ENCODE measurements around the gene ZFYVE27. TPM values are rescaled to one million over a fixed set of nuclear protein-coding genes. Genes with fewer than 3 reads are reported as not detected.
"Not testable (repeated sequence)": the region's sequence is repeated elsewhere in the genome, so short reads cannot be mapped to it uniquely, and the experiment has no call there.

The ZFYVE27 gene, protein sequence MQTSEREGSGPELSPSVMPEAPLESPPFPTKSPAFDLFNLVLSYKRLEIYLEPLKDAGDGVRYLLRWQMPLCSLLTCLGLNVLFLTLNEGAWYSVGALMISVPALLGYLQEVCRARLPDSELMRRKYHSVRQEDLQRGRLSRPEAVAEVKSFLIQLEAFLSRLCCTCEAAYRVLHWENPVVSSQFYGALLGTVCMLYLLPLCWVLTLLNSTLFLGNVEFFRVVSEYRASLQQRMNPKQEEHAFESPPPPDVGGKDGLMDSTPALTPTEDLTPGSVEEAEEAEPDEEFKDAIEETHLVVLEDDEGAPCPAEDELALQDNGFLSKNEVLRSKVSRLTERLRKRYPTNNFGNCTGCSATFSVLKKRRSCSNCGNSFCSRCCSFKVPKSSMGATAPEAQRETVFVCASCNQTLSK
- total RNA-seq: 10 to 100 TPM; 14.6 to 16.1 TPM

DNA sequence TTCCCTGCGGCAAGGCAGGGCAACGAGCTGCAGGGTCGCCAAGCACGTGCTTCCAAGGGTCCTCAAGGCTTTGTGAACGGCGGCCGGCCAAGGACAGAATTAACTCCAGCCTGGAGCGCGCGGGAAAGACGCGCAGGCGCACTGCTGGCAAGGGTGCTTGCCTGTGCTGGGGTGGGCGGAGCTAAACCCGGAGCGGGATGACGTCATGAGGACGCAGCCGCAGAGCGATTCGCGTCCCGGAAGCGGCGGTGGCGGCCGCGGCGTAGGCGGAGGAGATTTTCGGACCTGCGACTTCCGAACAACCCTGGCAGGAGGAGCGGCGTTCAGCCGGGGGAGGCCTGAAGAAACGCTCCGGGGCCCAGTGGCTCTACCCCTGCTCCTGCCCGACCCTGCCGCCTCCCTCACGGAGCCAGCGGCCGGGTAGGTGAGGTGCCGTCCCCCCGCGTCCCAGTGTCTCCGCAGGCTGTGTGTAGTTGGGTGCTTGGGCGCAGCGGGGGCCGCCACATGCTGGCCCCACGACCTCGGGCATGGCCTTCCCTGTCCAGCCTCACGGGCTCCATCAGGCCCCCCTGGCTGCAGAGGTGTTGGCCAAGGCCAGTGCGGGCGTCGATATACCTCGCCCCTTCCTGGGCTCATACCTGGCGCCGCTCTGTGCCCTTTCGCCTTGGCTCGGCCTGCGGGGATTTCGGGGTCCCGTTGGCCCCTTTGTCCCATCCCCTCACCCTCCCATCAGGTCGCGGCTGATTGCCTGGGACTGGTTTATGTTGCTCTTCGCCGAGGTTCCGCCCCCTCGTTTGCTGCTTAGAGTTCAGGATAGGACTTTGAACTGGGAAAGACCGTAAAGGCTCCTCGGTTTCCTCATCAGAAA, at the start of gene ZFYVE27:
ZFYVE27 (plus strand) TSS at position 227 of the 868 bp plus-strand sequence. CDS start 1,350 bp downstream, outside the sequence.
- Histone ChIP-seq H3K27me3 (no peaks in the 10 kb centered on the region), H3K9me3 (no peaks in the 10 kb centered on the region), H3K36me3 (peaks cover 16% of the 10 kb centered on the region), H3K4me1 (peaks cover 0 to 38% of the 10 kb centered on the region in 2 donors), H3K27ac (peak within 1 kb of the TSS; percentile 84 to 86), H3K4me3 (peak within 1 kb of the TSS; percentile 73 to 85)
- TF ChIP-seq, protein P1, sequence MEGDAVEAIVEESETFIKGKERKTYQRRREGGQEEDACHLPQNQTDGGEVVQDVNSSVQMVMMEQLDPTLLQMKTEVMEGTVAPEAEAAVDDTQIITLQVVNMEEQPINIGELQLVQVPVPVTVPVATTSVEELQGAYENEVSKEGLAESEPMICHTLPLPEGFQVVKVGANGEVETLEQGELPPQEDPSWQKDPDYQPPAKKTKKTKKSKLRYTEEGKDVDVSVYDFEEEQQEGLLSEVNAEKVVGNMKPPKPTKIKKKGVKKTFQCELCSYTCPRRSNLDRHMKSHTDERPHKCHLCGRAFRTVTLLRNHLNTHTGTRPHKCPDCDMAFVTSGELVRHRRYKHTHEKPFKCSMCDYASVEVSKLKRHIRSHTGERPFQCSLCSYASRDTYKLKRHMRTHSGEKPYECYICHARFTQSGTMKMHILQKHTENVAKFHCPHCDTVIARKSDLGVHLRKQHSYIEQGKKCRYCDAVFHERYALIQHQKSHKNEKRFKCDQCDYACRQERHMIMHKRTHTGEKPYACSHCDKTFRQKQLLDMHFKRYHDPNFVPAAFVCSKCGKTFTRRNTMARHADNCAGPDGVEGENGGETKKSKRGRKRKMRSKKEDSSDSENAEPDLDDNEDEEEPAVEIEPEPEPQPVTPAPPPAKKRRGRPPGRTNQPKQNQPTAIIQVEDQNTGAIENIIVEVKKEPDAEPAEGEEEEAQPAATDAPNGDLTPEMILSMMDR (IDR thresholded peaks at IDR 0.05): peak in 1 of 2 donors; percentile 13
- DNase-seq (ENCODE audit: low spot score): peak; percentile 96

DNA sequence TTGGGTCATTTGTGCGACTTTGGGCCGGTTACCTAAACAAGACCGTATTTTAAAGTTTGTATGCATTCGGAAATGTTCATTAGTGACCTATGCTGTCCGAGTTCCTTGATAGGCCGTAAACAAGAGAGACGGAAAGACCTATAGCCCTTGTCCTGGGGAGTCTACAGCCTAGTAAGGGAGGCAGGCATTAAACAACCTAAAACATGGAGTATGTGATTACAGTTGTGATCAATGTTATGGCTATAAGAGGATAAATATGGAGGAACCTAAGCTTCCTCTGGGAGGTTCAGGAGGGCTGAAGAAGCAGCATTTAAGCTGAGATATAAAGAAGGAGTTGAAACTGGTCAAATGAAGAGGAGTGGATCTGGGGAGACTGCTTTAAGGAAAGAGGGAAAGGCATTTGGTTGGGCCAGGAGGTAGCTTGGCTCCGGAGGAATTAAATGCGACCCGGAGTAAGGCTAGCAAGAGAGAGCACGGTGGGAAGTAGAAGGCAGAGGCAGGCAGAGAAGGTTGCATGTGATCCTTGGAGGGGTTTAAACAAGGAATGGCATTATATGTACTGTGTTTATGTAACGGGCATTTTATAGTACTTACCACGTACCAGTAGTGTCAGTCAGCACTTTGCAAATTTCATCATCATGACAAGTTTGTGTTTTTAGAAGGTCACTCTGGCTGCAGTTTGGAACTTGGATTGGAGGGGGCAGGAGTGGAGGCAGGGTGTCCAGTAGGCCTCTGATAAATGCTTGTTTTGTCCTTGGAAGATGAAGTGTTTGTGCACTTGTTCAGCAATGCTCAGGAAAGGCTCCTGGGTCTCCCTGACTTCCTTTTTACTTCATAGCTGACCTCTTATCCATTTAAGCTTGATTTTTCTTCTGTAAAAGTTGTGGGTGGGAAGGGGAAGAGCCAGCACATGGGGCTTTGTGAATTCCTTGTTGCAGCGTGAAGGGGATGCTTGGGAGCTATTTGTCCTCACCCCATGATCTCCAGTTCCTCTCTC, 48.8 kb upstream of the ZFYVE27 start:
- Histone ChIP-seq H3K27ac (peak overlapping the region; percentile 94 to 97), H3K27me3 (no peaks in the 10 kb centered on the region), H3K36me3 (no peaks in the 10 kb centered on the region), H3K4me1 (peaks cover 0 to 53% of the 10 kb centered on the region in 2 donors), H3K9me3 (no peaks in the 10 kb centered on the region), H3K4me3 (peak overlapping the region; percentile 20 to 78)
- no peak for DNase-seq (ENCODE audit: low spot score)
- TF ChIP-seq, protein P1 (IDR thresholded peaks at IDR 0.05): no peak

DNA sequence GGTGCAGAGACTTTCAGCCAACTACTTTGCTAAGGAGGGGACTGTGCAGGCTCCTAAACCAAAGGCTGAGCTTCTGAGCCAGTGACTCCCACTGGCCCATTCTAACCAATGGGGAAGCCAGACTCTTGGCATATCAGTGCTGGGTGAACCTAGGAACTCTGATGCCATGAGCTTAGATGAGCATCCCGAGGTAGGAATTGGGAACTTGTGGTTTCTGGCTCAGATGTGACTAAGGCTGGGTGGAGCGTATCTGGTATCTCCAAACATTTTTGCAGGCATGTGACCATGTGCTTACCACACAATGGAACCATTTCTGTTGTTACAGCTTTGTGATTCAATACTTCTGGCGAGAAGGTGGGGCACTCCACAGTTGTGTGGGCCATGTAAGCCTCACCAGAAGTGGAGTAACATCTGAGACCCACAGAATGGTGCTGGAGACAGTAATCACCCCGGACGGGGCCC, 47.3 kb upstream of the ZFYVE27 start:
- DNase-seq (ENCODE audit: low spot score): peak; percentile 85
- Histone ChIP-seq H3K36me3 (no peaks in the 10 kb centered on the region), H3K27me3 (no peaks in the 10 kb centered on the region), H3K4me3 (no peak overlapping the region), H3K4me1 (peaks cover 0 to 40% of the 10 kb centered on the region in 2 donors), H3K9me3 (no peaks in the 10 kb centered on the region), H3K27ac (peak overlapping the region in 1 of 2 donors; percentile 97)
- TF ChIP-seq, protein P1 (IDR thresholded peaks at IDR 0.05): no peak

DNA sequence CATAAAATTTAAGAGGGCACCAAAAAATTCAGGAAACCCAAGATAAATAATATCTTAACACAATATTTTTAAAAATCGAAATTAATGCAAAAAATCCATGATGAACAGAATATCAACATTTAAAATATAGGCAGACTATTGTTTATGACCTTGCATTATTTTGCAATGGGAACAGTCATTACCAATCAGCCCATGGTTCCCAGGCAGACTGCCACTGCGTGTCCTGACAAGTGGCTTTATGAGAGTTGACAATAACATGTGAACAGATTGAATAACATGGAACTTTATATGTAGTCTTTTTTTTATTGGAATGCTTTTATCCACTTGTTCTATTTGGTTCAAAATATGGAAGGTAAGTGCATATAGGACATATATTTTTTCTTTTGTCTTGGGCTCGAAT, 46.8 kb upstream of the ZFYVE27 start:
- Histone ChIP-seq H3K4me3 (no peak overlapping the region), H3K9me3 (no peaks in the 10 kb centered on the region), H3K27me3 (no peaks in the 10 kb centered on the region), H3K36me3 (no peaks in the 10 kb centered on the region), H3K4me1 (peaks cover 0 to 34% of the 10 kb centered on the region in 2 donors), H3K27ac (peak overlapping the region in 1 of 2 donors; percentile 97)
- TF ChIP-seq, protein P1 (IDR thresholded peaks at IDR 0.05): no peak
- DNase-seq (ENCODE audit: low spot score): no peak

DNA sequence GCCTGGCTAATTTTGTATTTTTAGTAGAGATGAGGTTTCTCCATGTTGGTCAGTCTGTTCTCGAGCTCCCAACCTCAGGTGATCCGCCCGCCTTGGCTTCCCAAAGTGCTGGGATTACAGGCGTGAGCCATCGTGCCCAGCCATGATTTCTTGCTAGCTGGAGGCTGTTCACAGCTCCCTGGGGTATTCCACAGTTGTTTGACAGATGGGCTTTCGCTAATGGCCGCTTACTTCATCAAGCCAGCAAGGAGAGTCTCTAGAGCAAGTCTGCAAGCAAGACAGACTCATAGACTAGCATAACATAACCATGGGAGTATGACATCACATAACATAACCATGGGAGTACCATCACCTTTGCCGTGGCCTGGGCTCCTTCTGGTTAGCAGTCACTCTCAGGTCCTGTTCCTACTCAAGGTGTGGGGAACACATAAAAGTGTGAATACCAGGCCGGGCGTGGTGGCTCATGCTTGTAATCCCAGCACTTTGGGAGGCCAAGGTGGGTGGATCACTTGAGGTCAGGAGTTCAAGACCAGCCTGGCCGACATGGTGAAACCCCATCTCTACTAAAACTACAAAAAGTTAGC, 38.8 kb upstream of the ZFYVE27 start:
- not testable (repeated sequence) for H3K9me3 ChIP-seq; DNase-seq (ENCODE audit: low spot score); H3K27me3 ChIP-seq; H3K36me3 ChIP-seq; H3K4me1 ChIP-seq; H3K4me3 ChIP-seq; H3K27ac ChIP-seq

All from right atrium auricular region (tissue), 2 donors.